Endothelial cell of umbilical vein (primary cell): ENCODE results near the gene ALLC. TPM values are rescaled to one million over a fixed set of nuclear protein-coding genes. Genes with fewer than 3 reads are reported as not detected.

ENCODE experiments used
- BruUV-seq: library from RNA; stranded (reverse); fragments of 400-500 nt; replicated peaks from 2 replicates; lab custom pipeline; 2021; lab: Mats Ljungman, UMichigan
- CTCF ChIA-PET: fragments of 300-600, 350-600 bp; sonication (Branson Sonifier 250); formaldehyde crosslinking; loops from one replicate; lab custom pipeline; 2021; ENCODE audit warnings: antibody characterized with exemption, inconsistent platforms; lab: Charles Lee
- POLR2A ChIA-PET: fragments of 300-600, 350-600 bp; sonication (Branson Sonifier 250); formaldehyde crosslinking; loops from one replicate; lab custom pipeline; 2021; ENCODE audit warnings: antibody characterized with exemption, inconsistent platforms; lab: Charles Lee
- DNase-seq: peaks from one replicate; pipeline ENCODE4 v3.0.0-alpha.2; 2011; ENCODE audit warnings: low read depth, low spot score
- FAIRE-seq: peaks from 2 replicates; lab custom pipeline; 2011; peaks lifted over from hg19 to GRCh38; lab: Jason Lieb, UNC
- H2AFZ ChIP-seq: 2 replicates; pipeline ENCODE4 v1.6.0; 2012; ENCODE audit warnings: low read depth, low read length, control low read depth, inconsistent platforms
- H3K27ac ChIP-seq: 2 replicates; pipeline ENCODE4 v1.5.1; 2011; ENCODE audit warnings: low read depth, mild to moderate bottlenecking, control low read depth, low read length, moderate library complexity; ENCODE audit not compliant: insufficient read depth
- H3K27me3 ChIP-seq, 2 experiments: 2 replicates each; pipeline versions ENCODE4 v1.6.0 to v1.6.1; 2011; ENCODE audit warnings: low read length in 2 of 2, mixed read lengths in 1 of 2; ENCODE audit not compliant: control insufficient read depth in 2 of 2, insufficient read depth in 2 of 2
- H3K36me3 ChIP-seq, 2 experiments: 2 replicates in 1 of 2; 3 replicates in 1 of 2; pipeline ENCODE4 v1.5.1; 2011; ENCODE audit warnings: low read length in 2 of 2, mild to moderate bottlenecking in 1 of 2, moderate library complexity in 1 of 2; ENCODE audit not compliant: control insufficient read depth in 2 of 2, insufficient read depth in 2 of 2; ENCODE audit errors: extremely low read depth in 1 of 2
- H3K4me1 ChIP-seq: 3 replicates; pipeline ENCODE4 v1.5.1; 2011; ENCODE audit warnings: mild to moderate bottlenecking, low read length; ENCODE audit not compliant: control insufficient read depth, insufficient read depth; ENCODE audit errors: extremely low read depth
- H3K4me2 ChIP-seq: 2 replicates; pipeline ENCODE4 v1.6.1; 2011; ENCODE audit warnings: low read length, control low read depth, mixed read lengths; ENCODE audit not compliant: insufficient read depth
- H3K4me3 ChIP-seq, 3 experiments: fragments of 200-600 bp in 1 of 3; sonication (generic), shearing (Covaris generic) in 1 of 3; replicated peaks in 1 of 3; 2 replicates each; pipeline ENCODE4 v1.5.1; 2011 to 2016; ENCODE audit warnings: control low read depth in 3 of 3, low read length in 3 of 3, mild to moderate bottlenecking in 2 of 3, inconsistent platforms in 1 of 3, low read depth in 1 of 3, moderate library complexity in 1 of 3; ENCODE audit not compliant: insufficient read depth in 1 of 3
- H3K79me2 ChIP-seq: 2 replicates; pipeline ENCODE4 v1.6.0; 2012; ENCODE audit warnings: low read length, inconsistent platforms; ENCODE audit not compliant: control insufficient read depth, insufficient read depth
- H3K9ac ChIP-seq: replicated peaks from 2 replicates; pipeline ENCODE3; 2011; ENCODE audit warnings: low read length, control low read depth; ENCODE audit not compliant: insufficient read depth; ENCODE audit errors: extremely low read depth
- H3K9me1 ChIP-seq: replicated peaks from 3 replicates; pipeline ENCODE4 v1.6.0; 2011; ENCODE audit warnings: mild to moderate bottlenecking, low read length; ENCODE audit not compliant: control insufficient read depth, insufficient read depth; ENCODE audit errors: extremely low read depth
- H3K9me3 ChIP-seq: replicated peaks from 2 replicates; pipeline ENCODE4 v1.5.1; 2012; ENCODE audit warnings: low read length, inconsistent platforms; ENCODE audit not compliant: control insufficient read depth, insufficient read depth
- H4K20me1 ChIP-seq: replicated peaks from 2 replicates; pipeline ENCODE3; 2011; ENCODE audit warnings: mild to moderate bottlenecking, low read length; ENCODE audit not compliant: control insufficient read depth, insufficient read depth; ENCODE audit errors: extremely low read depth
- CTCF ChIP-seq, 2 donors: IDR thresholded peaks; 1 replicate in 1 of 2; 2 replicates in 1 of 2; pipeline ENCODE4 v1.5.1; 2011; ENCODE audit warnings: low read length in 2 of 2, mild to moderate bottlenecking in 2 of 2, moderate library complexity in 2 of 2, control low read depth in 1 of 2, inconsistent platforms in 1 of 2, low read depth in 1 of 2; ENCODE audit not compliant: insufficient read depth in 1 of 2; ENCODE audit errors: extremely low read depth in 1 of 2
- EZH2 ChIP-seq: IDR thresholded peaks from 2 replicates; pipeline ENCODE4 v1.6.1; 2012; ENCODE audit warnings: borderline replicate concordance, low read depth, mild to moderate bottlenecking, moderate library complexity, low read length, inconsistent platforms; ENCODE audit not compliant: severe bottlenecking
- FOS ChIP-seq: IDR thresholded peaks from 2 replicates; pipeline ENCODE4 v1.6.1; 2011; ENCODE audit warnings: mild to moderate bottlenecking, low read length, moderate library complexity, borderline replicate concordance; ENCODE audit not compliant: insufficient read depth
- GATA2 ChIP-seq: IDR thresholded peaks from 2 replicates; pipeline ENCODE4 v1.7.0; 2011; ENCODE audit warnings: low read depth, mild to moderate bottlenecking, moderate library complexity, mixed read lengths, low read length; ENCODE audit not compliant: insufficient read length, insufficient read depth
- JUN ChIP-seq: IDR thresholded peaks from 2 replicates; pipeline ENCODE4 v1.6.1; 2011; ENCODE audit warnings: borderline replicate concordance, low read depth; ENCODE audit not compliant: insufficient read length, insufficient read depth
- MAX ChIP-seq: IDR thresholded peaks from 2 replicates; pipeline ENCODE4 v1.6.1; 2011; ENCODE audit not compliant: insufficient read depth, insufficient read length
- MYC ChIP-seq: IDR thresholded peaks from one replicate; pipeline ENCODE4 v1.6.1; 2011; ENCODE audit warnings: mild to moderate bottlenecking, low read depth, low read length
- POLR2A ChIP-seq: IDR thresholded peaks from 2 replicates; pipeline ENCODE4 v1.6.1; 2012; ENCODE audit warnings: low read depth, mild to moderate bottlenecking, control low read depth, low read length
- dilution Hi-C: fragments of 300-500 bp; cut with MboI; formaldehyde crosslinking; loops from one replicate; pipeline ENCODE4 v1.15.0; 2019; ENCODE audit warnings: low sequenced_read_pairs; ENCODE audit not compliant: extremely low pct_ligation_motif_present
- intact Hi-C: fragments of 100-400 bp; cut with micrococcal nuclease; formaldehyde crosslinking; loops from one replicate; pipeline ENCODE4 v1.10.0; 2022
- polyA plus RNA-seq, 4 experiments: library from polyadenylated mRNA; depleted of rRNA in 3 of 4; stranded (reverse) in 3 of 4; unstranded in 1 of 4; fragments of >200 nt; gene quantifications; 2 replicates each; pipeline versions ENCODE4 v1.2.1 to v1.2.3, GENCODE V29; 2011 to 2012; ENCODE audit warnings: missing spikeins in 1 of 4
- total RNA-seq: library from RNA; stranded (reverse); gene quantifications from 2 replicates; pipeline ENCODE4 v1.2.3, GENCODE V29; 2021

Gene ALLC
- total and polyA plus RNA-seq, 2 donors (not counting 3 experiments of a cell fraction or from before 2014, with no cell fraction given): not detected

GRCh38 chr2:3669656-3670055, 11.7 kb downstream of the ALLC start:
- TF ChIP-seq FOS (no peak), MYC (no peak), CTCF (IDR thresholded peaks at IDR 0.05; ENCODE audit: extremely low read depth in 1 of 2, insufficient read depth in 1 of 2, low read depth in 1 of 2, low read length in 2 of 2) (no peak), MAX (no peak), POLR2A (no peak), EZH2 (no peak), GATA2 (no peak), JUN (no peak)
- no peaks in the 10 kb centered on the region for H3K4me1 ChIP-seq
- no peak overlapping the region for H3K9ac ChIP-seq
- H3K9me1 ChIP-seq: no peaks in the 10 kb centered on the region
- H2AFZ ChIP-seq: no peak overlapping the region
- H3K4me2 ChIP-seq: no peak overlapping the region
- no peak overlapping the region for H3K4me3 ChIP-seq
- no peaks in the 10 kb centered on the region for H3K36me3 ChIP-seq
- intact Hi-C loops: no loop called here
- CTCF ChIA-PET: no interaction called here
- H4K20me1 ChIP-seq: no peaks in the 10 kb centered on the region
- H3K79me2 ChIP-seq: no peaks in the 10 kb centered on the region
- no peak for DNase-seq
- dilution Hi-C loops: no loop called here
- no peaks in the 10 kb centered on the region for H3K27me3 ChIP-seq
- H3K27ac ChIP-seq: no peak overlapping the region
- no peaks in the 10 kb centered on the region for H3K9me3 ChIP-seq
- FAIRE-seq: no peak
- BruUV-seq: no TSS peak
- POLR2A ChIA-PET: no interaction called here
